Activated T-cell treated with anti-CD3 and anti-CD28 coated beads, Interleukin-2, amount 50 U/mL, for 72 hours (primary cell): Measurements from ENCODE around the gene PKHD1. TPM values are rescaled to one million over a fixed set of nuclear protein-coding genes. Genes with fewer than 3 reads are reported as not detected.

Experiments
- ATAC-seq, 2 donors: fragments of 150-1000 bp; cut with Tn5 transposase; replicated peaks in 1 of 2; 2 replicates each; pipeline ENCODE4 v1.10.0; 2021; ENCODE audit warnings: moderate library complexity in 2 of 2, mild to moderate bottlenecking in 1 of 2
- DNase-seq, 2 donors: peaks; one replicate each; pipeline ENCODE4 v3.0.0; 2021 to 2022; ENCODE audit warnings: mixed read lengths in 1 of 2
- H3K27ac Mint-ChIP-seq: one replicate; pipeline ENCODE4 v1.8.0; 2022; ENCODE audit warnings: mild to moderate bottlenecking, moderate library complexity, mixed read lengths
- H3K27me3 Mint-ChIP-seq: one replicate; pipeline ENCODE4 v1.8.0; 2022; ENCODE audit warnings: low read depth, mixed read lengths
- H3K36me3 Mint-ChIP-seq, 2 donors: one replicate each; pipeline ENCODE4 v1.8.0; 2022; ENCODE audit warnings: mixed read lengths in 2 of 2, mild to moderate bottlenecking in 1 of 2; ENCODE audit not compliant: insufficient read depth in 2 of 2
- H3K4me1 Mint-ChIP-seq: one replicate; pipeline ENCODE4 v1.8.0; 2022; ENCODE audit warnings: low read depth, mixed read lengths
- H3K4me3 Mint-ChIP-seq, 2 donors: one replicate each; pipeline ENCODE4 v1.8.0; 2022; ENCODE audit warnings: mild to moderate bottlenecking in 2 of 2, mixed read lengths in 2 of 2, moderate library complexity in 2 of 2
- H3K9me3 Mint-ChIP-seq, 2 donors: one replicate each; pipeline ENCODE4 v1.8.0; 2022; ENCODE audit warnings: mixed read lengths in 2 of 2
- total RNA-seq, 2 donors: library from RNA; stranded (reverse); gene quantifications; one replicate each; pipeline ENCODE4 v1.2.3, GENCODE V29; 2022

Gene PKHD1
- total RNA-seq, 2 donors from 2014 or later = 0.02 TPM

DNA sequence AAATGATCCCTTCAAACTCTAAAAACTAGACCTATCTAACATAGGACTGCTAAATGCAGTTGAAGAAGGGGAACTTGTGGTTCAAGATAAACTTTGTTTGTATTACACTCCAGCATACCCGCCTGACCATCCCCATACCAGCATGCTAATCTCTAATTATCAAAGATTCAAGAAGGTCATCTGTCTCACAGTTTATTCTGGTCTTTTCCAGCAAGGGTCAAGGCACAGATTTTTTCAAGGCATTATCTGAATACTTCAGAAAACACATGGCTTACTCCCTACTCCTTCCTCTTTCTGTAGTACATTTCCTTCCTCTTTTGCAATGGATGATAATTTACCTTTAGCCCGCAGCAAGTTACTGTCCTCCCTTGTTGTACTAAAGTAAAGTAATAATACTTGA is 174.1 kb downstream of the PKHD1 start:
- ATAC-seq = no peak
- H3K36me3 Mint-ChIP-seq = no peaks in the 10 kb centered on the region
- no peaks in the 10 kb centered on the region for H3K4me1 Mint-ChIP-seq
- H3K9me3 Mint-ChIP-seq = peaks cover 0 to 3% of the 10 kb centered on the region in 2 donors
- H3K4me3 Mint-ChIP-seq = no peak overlapping the region
- no peak for DNase-seq
- H3K27me3 Mint-ChIP-seq = peaks cover 7% of the 10 kb centered on the region
- H3K27ac Mint-ChIP-seq = no peak overlapping the region

DNA sequence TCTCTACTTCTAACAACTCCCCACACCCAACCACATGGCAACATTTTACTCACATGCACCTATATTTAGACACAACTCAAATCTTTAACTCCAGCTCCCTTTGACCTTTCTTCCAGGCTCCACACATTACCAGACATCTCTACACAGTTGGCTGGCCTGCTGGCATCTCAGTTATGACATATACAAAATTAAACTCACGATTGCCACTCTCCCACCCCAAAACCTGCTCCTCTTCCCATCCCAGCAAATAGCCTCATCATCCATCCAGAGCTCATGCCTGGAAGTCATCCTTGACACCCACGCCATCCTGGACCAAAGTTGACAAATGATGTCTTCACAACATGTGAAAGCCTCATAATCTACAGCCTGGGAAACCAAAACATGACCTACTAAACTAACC is 176.6 kb downstream of the PKHD1 start:
- H3K27me3 Mint-ChIP-seq = peaks cover 7% of the 10 kb centered on the region

DNA sequence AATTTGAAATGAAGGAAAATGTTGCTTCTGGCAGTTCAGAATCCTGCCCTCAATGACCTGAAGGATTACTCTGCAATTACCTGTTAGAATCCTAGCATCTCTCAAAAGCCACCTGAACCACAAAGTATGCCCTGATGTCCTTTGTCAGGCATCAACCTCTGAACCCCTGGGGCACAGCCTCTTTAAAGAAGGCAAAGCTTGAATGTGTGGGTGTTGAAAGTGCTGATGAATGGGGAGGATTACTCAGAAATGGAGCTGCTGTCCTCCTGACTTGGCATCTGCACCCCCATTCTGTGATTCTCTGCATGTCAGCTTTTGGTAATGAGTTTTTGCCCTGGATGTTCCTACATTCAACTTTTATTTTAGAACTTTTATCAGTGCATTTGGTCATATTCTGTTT is 179.2 kb downstream of the PKHD1 start:
- Mint-ChIP-seq H3K36me3 (no peaks in the 10 kb centered on the region), H3K27me3 (no peaks in the 10 kb centered on the region), H3K9me3 (no peaks in the 10 kb centered on the region), H3K4me1 (no peaks in the 10 kb centered on the region), H3K27ac (no peak overlapping the region), H3K4me3 (no peak overlapping the region)
- DNase-seq (no peak), ATAC-seq (no peak)

More for the DNA sequence above, 176.6 kb downstream of the PKHD1 start:
- ATAC-seq (no peak), DNase-seq (no peak)
- Mint-ChIP-seq H3K27ac (no peak overlapping the region), H3K4me3 (no peak overlapping the region), H3K9me3 (no peaks in the 10 kb centered on the region), H3K4me1 (no peaks in the 10 kb centered on the region), H3K36me3 (no peaks in the 10 kb centered on the region)

DNA sequence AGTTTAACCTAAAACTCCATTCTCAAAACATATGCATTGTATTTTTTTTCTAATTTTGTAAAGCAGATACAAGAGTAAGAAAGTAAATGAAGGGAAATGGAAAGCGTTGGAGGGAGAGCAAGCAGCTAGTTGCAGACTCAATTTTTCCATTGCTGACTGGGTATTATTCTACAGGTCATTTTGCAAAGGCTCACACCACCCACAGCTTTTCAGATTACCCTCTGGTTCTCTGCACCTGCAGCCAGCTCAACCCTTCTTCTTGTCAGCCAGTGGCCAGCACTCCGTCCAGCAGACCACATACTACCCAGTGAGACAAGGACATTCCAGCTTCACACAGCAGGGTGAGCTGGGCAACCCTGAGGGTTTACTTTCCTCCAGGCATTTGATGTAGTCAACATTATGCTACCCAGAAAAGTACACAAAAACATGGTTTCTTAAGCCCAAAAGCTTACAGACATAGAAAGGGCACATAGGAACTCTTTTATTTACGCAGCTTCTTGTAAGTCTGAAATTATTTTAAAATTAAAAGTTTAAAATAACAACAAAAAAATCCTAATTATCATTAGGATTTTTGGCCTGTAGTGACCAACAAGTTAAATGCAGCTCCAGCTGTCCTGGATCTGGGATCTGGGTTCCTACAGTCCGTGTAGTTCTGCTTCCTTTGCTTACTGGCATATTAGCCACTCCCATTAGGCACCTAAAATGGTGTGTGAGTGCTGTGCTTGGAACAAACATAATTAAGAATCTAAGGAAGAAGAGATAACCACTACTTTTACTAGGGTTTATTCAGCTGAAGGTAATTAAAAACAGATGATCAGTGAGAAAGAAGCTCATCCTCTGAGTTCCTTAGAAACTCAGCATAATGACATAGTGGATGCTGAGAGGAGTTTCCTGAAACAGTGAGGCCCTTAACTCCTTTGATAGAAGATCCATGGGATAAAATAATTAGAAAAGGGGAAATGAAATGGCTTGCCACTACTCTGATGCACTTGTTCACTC is 185.3 kb downstream of the PKHD1 start:
- Mint-ChIP-seq H3K9me3 (no peaks in the 10 kb centered on the region), H3K27ac (no peak overlapping the region), H3K4me1 (no peaks in the 10 kb centered on the region), H3K27me3 (no peaks in the 10 kb centered on the region), H3K4me3 (no peak overlapping the region), H3K36me3 (no peaks in the 10 kb centered on the region)
- no peak for ATAC-seq
- no peak for DNase-seq

DNA sequence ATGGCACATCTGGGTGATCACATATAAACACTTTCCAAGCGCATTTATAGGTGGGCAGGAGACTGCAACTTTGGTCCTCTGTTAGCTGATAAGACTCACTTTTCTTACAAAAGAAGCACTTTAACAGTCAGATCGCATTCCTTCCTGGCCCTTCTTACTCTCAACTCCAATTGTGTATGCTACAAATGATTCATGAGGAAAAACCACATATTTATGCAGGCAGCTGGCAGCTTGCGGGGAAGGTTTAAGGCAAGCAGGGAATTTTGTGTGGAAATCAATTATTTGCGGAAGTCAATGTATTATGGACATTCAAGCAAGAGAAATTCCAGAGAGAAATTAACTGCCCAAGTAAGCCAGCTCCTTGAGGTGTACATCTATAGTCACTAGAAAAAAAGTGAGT is 194.0 kb downstream of the PKHD1 start:
- no peaks in the 10 kb centered on the region for H3K4me1 Mint-ChIP-seq
- ATAC-seq (no peak), DNase-seq (no peak)
- H3K27ac Mint-ChIP-seq = no peak overlapping the region
- no peak overlapping the region for H3K4me3 Mint-ChIP-seq
- H3K27me3 Mint-ChIP-seq = no peaks in the 10 kb centered on the region
- H3K9me3 Mint-ChIP-seq = peaks cover 0 to 2% of the 10 kb centered on the region in 2 donors
- H3K36me3 Mint-ChIP-seq = no peaks in the 10 kb centered on the region

DNA sequence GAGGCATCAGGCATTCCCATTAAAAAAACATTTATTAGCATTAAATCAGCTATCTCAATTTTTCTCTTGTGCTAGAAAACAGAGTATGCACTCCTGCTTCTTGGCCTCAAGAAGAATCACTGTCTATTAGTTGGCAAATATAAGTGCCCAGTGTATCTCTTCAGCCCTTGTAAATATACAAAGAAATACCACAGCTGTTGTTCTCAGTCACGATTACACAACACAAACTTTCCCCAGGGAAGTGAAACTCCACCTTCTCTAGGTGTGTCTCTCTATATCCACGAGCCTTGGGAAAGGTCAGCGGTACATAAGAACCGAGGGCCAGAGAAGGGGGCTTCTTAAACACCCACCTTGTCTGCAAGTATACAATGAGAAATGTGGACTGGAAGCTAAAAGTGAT is 194.7 kb downstream of the PKHD1 start:
- H3K36me3 Mint-ChIP-seq = no peaks in the 10 kb centered on the region
- ATAC-seq (no peak), DNase-seq (no peak)
- no peaks in the 10 kb centered on the region for H3K4me1 Mint-ChIP-seq
- H3K4me3 Mint-ChIP-seq = no peak overlapping the region
- no peak overlapping the region for H3K27ac Mint-ChIP-seq
- H3K9me3 Mint-ChIP-seq = peaks cover 0 to 2% of the 10 kb centered on the region in 2 donors
- H3K27me3 Mint-ChIP-seq = no peaks in the 10 kb centered on the region

DNA sequence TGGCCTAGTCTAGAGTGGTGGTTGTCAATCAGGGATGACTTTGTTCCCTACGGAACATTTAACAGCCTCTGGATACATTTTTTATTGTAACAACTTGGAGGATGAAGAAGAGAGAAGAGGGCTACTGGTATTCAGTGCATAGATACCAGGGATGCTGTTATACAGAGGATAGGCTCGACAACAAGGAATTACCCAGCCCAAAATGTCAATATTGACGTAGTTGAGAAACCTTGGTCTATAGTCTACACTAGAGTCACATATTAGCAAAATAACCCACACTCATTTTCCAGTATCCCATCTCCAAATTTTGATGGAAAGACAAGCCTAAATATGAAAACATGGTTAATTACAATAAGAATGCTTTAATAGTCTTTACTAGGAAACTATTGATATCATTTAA is 195.1 kb downstream of the PKHD1 start:
- H3K4me1 Mint-ChIP-seq = no peaks in the 10 kb centered on the region

DNA sequence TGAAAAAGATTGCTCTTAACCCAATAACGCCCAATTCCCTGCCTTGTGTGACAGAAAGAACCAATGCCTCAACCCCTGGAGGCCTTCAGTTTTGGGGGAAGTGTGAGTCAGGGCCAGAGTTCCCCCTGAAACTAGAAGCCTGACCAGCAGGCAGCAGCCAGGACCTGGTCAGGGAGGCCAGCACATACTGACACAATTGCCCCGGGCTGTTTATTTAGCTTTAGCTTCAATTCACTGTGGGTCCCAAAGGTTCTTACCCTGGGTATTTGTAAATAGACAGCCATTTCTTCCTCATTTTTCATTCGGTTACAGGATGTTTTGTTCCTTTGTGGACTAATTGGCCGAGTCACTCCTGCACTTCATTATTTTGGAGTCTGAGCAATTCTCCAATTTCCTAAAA is 195.6 kb downstream of the PKHD1 start:
- ATAC-seq = no peak
- no peaks in the 10 kb centered on the region for H3K4me1 Mint-ChIP-seq
- no peak overlapping the region for H3K4me3 Mint-ChIP-seq
- no peaks in the 10 kb centered on the region for H3K36me3 Mint-ChIP-seq
- no peak overlapping the region for H3K27ac Mint-ChIP-seq
- H3K27me3 Mint-ChIP-seq = no peaks in the 10 kb centered on the region
- no peak for DNase-seq
- peaks cover 0 to 2% of the 10 kb centered on the region in 2 donors for H3K9me3 Mint-ChIP-seq

More for the DNA sequence above, 195.1 kb downstream of the PKHD1 start:
- H3K27ac Mint-ChIP-seq = no peak overlapping the region
- peaks cover 0 to 2% of the 10 kb centered on the region in 2 donors for H3K9me3 Mint-ChIP-seq
- no peak overlapping the region for H3K4me3 Mint-ChIP-seq
- DNase-seq (no peak), ATAC-seq (no peak)
- H3K27me3 Mint-ChIP-seq = no peaks in the 10 kb centered on the region
- no peaks in the 10 kb centered on the region for H3K36me3 Mint-ChIP-seq

DNA sequence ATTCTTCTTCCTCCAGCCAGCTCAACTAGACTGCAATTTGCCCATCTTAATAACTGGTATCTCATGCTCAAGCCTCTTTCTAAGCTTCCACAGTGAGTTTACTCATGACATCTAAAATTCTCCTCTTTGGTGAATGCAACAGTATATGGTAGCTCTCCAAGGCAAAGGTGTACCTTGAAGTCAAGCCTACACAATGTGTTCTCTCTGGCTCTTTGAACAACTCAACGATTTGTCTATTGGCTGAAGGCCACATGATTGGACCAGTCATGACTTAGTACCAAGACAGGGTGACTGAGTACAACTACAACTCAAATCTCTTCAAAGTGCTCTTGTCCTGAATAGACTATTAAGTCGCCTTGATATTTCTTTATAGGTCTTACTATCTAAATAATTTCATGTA is 199.6 kb downstream of the PKHD1 start:
- H3K27ac Mint-ChIP-seq = no peak overlapping the region
- DNase-seq (no peak), ATAC-seq (no peak)
- H3K9me3 Mint-ChIP-seq = peaks cover 0 to 2% of the 10 kb centered on the region in 2 donors
- H3K4me3 Mint-ChIP-seq = no peak overlapping the region
- no peaks in the 10 kb centered on the region for H3K4me1 Mint-ChIP-seq
- no peaks in the 10 kb centered on the region for H3K27me3 Mint-ChIP-seq
- H3K36me3 Mint-ChIP-seq = no peaks in the 10 kb centered on the region

DNA sequence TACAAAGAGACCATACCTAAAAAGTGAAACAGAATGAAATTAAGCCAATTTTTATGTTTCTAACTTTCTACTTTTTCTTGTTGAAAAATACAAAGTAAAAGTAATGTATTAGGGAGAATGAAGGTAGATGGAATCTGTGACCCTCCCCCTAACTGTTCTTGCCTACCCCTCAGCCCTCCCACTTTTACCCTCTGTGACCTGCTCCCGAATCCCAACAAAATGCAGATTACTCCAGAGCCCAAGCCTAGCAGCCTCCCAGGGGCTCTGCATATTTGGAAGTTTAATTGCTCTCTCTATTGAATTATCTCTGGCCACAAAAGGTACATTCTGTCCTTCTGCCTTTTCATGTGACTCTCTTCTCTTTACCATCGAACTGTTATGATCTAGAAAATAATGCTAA is 201.5 kb downstream of the PKHD1 start:
- no peaks in the 10 kb centered on the region for H3K27me3 Mint-ChIP-seq
- peaks cover 0 to 2% of the 10 kb centered on the region in 2 donors for H3K9me3 Mint-ChIP-seq
- H3K4me1 Mint-ChIP-seq = no peaks in the 10 kb centered on the region
- no peaks in the 10 kb centered on the region for H3K36me3 Mint-ChIP-seq
- no peak for DNase-seq
- H3K4me3 Mint-ChIP-seq = no peak overlapping the region
- no peak for ATAC-seq
- H3K27ac Mint-ChIP-seq = no peak overlapping the region

DNA sequence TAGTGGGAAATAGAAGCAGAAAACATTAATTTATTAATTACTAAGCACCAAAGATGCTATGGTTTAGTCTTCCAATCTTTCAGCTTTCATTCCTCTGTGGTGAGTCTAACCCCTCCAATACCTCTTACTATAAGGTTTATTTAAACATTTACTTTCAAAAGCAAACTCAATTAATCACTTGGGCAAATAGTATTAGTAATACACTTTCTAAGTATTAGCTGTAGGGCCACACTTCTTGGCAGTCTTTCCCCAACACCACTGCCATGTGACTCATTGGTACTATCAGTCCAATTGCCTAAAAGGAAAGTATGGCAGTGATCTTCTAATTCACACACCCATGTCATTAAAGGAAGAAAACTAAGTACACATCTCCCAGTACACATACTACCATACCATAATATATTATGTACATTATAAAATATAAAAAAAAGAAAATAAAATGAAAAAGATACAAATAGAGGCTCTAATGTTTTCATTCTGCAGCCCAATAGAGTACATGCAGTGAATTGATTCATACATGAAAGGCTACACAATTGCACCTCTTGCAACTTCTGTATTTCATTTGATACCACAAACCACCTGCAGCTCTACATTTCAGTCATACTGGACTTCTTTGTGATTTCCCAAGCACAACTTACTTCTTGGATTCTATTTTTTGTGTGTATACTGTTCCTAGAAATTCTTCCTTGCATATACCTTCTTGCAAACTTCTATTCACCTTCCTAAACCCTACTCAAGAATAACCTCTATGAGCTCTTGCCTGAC is 218.6 kb downstream of the PKHD1 start:
- H3K9me3 Mint-ChIP-seq = peaks cover 0 to 2% of the 10 kb centered on the region in 2 donors
- H3K4me1 Mint-ChIP-seq = no peaks in the 10 kb centered on the region
- no peak overlapping the region for H3K4me3 Mint-ChIP-seq
- no peak overlapping the region for H3K27ac Mint-ChIP-seq
- ATAC-seq (no peak), DNase-seq (no peak)
- H3K36me3 Mint-ChIP-seq = no peaks in the 10 kb centered on the region
- H3K27me3 Mint-ChIP-seq = no peaks in the 10 kb centered on the region

DNA sequence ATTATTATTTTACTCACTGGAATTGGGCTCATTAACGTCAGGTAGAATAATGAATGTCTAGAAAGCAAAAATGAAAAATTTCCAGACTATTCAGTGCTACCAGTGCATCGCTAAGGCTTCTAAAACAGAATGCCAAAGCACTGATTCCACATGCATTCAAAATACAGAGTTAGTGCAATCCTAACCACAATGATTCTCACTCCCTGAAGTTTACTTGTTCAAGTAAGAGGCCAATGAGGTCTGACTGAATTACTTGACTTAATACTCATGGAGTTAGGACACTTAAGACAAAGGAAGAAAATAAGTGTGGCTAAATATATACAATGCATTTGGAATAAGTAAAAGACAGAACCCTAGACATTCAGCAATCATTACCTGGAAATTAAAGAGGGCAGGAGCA is 220.5 kb downstream of the PKHD1 start:
- DNase-seq (no peak), ATAC-seq (no peak)
- Mint-ChIP-seq H3K4me1 (no peaks in the 10 kb centered on the region), H3K36me3 (no peaks in the 10 kb centered on the region), H3K27me3 (no peaks in the 10 kb centered on the region), H3K4me3 (no peak overlapping the region), H3K27ac (no peak overlapping the region), H3K9me3 (no peaks in the 10 kb centered on the region)

DNA sequence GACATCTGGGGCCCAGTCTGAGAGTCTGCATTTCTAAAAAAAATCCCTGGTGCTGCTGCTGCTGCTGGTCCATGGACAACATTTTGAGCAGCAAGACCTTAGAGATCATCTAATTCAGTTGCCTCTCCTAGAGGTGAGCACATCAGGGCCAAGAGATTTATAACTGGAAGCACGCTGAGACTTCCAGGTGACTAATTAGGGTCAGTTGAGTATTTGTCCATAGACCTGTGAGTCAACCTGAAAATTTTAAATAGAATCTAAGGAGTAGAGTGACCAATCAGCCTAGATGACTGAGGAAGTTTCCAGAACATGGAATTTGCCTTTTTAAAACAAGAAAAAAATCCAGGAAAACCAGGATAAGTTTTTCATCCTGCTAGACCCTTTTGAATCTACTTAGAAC is 221.4 kb downstream of the PKHD1 start:
- no peaks in the 10 kb centered on the region for H3K9me3 Mint-ChIP-seq

More for the DNA sequence above, 221.4 kb downstream of the PKHD1 start:
- no peak overlapping the region for H3K4me3 Mint-ChIP-seq
- no peak for ATAC-seq
- no peaks in the 10 kb centered on the region for H3K27me3 Mint-ChIP-seq
- H3K4me1 Mint-ChIP-seq = no peaks in the 10 kb centered on the region
- no peak overlapping the region for H3K27ac Mint-ChIP-seq
- H3K36me3 Mint-ChIP-seq = no peaks in the 10 kb centered on the region
- no peak for DNase-seq
